GM23338 (cell line): Measurements from ENCODE around the gene FOXP1. TPM values are rescaled to one million over a fixed set of nuclear protein-coding genes. Genes with fewer than 3 reads are reported as not detected.

Experiments used
- ATAC-seq: fragments of 200-7000 bp; cut with Tn5 transposase; 3 replicates; pipeline ENCODE4 v1.9.1; 2020
- DNase-seq: peaks from one replicate; pipeline ENCODE4 v3.0.0-alpha.2; 2015; ENCODE audit warnings: low spot score
- H2AFZ ChIP-seq: fragments of 200-600 bp; sonication (generic); 2 replicates; pipeline ENCODE4 v1.8.0; 2016; ENCODE audit warnings: antibody characterized with exemption, mild to moderate bottlenecking, moderate library complexity
- H3F3A ChIP-seq: fragments of 200-600 bp; sonication (generic); replicated peaks from 2 replicates; pipeline ENCODE4 v1.8.0; 2017; ENCODE audit warnings: antibody characterized with exemption, mixed run types, low read depth
- H3K27ac ChIP-seq: fragments of 200-600 bp; sonication (generic); 2 replicates; pipeline ENCODE4 v1.6.1; 2016; ENCODE audit warnings: low read depth
- H3K27me3 ChIP-seq: fragments of 200-600 bp; sonication (generic); 2 replicates; pipeline ENCODE4 v1.8.0; 2016; ENCODE audit warnings: mild to moderate bottlenecking, mixed run types, moderate library complexity; ENCODE audit not compliant: insufficient read depth
- H3K36me3 ChIP-seq: fragments of 200-600 bp; sonication (generic); 2 replicates; pipeline ENCODE4 v1.8.0; 2016; ENCODE audit warnings: mild to moderate bottlenecking; ENCODE audit not compliant: insufficient read depth
- H3K4me1 ChIP-seq: fragments of 200-600 bp; sonication (generic); 2 replicates; pipeline ENCODE4 v1.8.0; 2016; ENCODE audit warnings: mild to moderate bottlenecking, moderate library complexity; ENCODE audit not compliant: insufficient read depth
- H3K4me2 ChIP-seq: fragments of 200-600 bp; sonication (generic); 2 replicates; pipeline ENCODE4 v1.7.1; 2017; ENCODE audit warnings: mixed run types
- H3K4me3 ChIP-seq: fragments of 200-600 bp; sonication (generic); 2 replicates; pipeline ENCODE4 v1.6.1; 2016; ENCODE audit warnings: mixed run types
- H3K79me2 ChIP-seq: fragments of 200-600 bp; sonication (generic); replicated peaks from 2 replicates; pipeline ENCODE4 v1.8.0; 2017; ENCODE audit warnings: mild to moderate bottlenecking; ENCODE audit not compliant: insufficient read depth
- H3K9me2 ChIP-seq: fragments of 200-600 bp; sonication (generic); 2 replicates; pipeline ENCODE4 v1.8.0; 2017; ENCODE audit not compliant: insufficient read depth
- H4K20me1 ChIP-seq: fragments of 200-600 bp; sonication (generic); replicated peaks from 2 replicates; pipeline ENCODE4 v1.8.0; 2017; ENCODE audit warnings: mild to moderate bottlenecking; ENCODE audit not compliant: insufficient read depth
- H3K27ac Mint-ChIP-seq: 2 replicates; pipeline ENCODE4 v1.8.0; 2020; ENCODE audit warnings: inconsistent platforms, mild to moderate bottlenecking, moderate library complexity, mixed read lengths
- H3K27me3 Mint-ChIP-seq: 3 replicates; pipeline ENCODE4 v1.8.0; 2022; ENCODE audit warnings: low read depth, mild to moderate bottlenecking, moderate library complexity, mixed read lengths, inconsistent platforms; ENCODE audit not compliant: insufficient read depth, poor library complexity
- H3K36me3 Mint-ChIP-seq: 3 replicates; pipeline ENCODE4 v1.8.0; 2021; ENCODE audit warnings: low read depth, mild to moderate bottlenecking, inconsistent platforms, moderate library complexity, mixed read lengths
- H3K4me1 Mint-ChIP-seq: 3 replicates; pipeline ENCODE4 v1.8.0; 2020; ENCODE audit warnings: mild to moderate bottlenecking, inconsistent platforms, mixed read lengths
- H3K4me3 Mint-ChIP-seq: 3 replicates; pipeline ENCODE4 v1.8.0; 2021; ENCODE audit warnings: moderate library complexity, mild to moderate bottlenecking, inconsistent platforms, mixed read lengths
- H3K9me3 Mint-ChIP-seq: 3 replicates; pipeline ENCODE4 v1.8.0; 2020; ENCODE audit warnings: moderate library complexity, mild to moderate bottlenecking, inconsistent platforms, mixed read lengths
- ETS1 ChIP-seq: IDR thresholded peaks from 2 replicates; pipeline ENCODE4 v1.6.1; 2016; ENCODE audit warnings: antibody characterized with exemption
- EZH2phosphoT487 ChIP-seq: fragments of 200-600 bp; sonication (generic); IDR thresholded peaks from one replicate; pipeline ENCODE4 v1.8.1; 2018; ENCODE audit warnings: antibody characterized with exemption; ENCODE audit not compliant: unreplicated experiment
- JUNB ChIP-seq: IDR thresholded peaks from one replicate; pipeline ENCODE4 v1.6.1; 2016; ENCODE audit warnings: antibody characterized with exemption; ENCODE audit not compliant: unreplicated experiment
- POLR2AphosphoS5 ChIP-seq: IDR thresholded peaks from 2 replicates; pipeline ENCODE4 v1.6.1; 2016; ENCODE audit warnings: antibody characterized with exemption, low read depth
- ZNF462 ChIP-seq: fragments of 250-450 bp; sonication (Bioruptor Pico); IDR thresholded peaks from 2 replicates; pipeline ENCODE4 v1.5.0; 2020; ENCODE audit warnings: mild to moderate bottlenecking, moderate library complexity
- polyA plus RNA-seq: library from polyadenylated mRNA; unstranded; fragments of >200 nt; fragmentation: Nextera tagmentation; extraction: Ambion mirVana; gene quantifications from 2 replicates; pipeline ENCODE4 v1.2.1, GENCODE V29; 2016
- total RNA-seq: library from RNA; depleted of rRNA; stranded (reverse); fragments of >200 nt; shearing (Covaris generic); gene quantifications from 2 replicates; pipeline ENCODE4 v1.2.3, GENCODE V29; 2014
- TF ChIP-seq, protein P1 (sequence below), 2 experiments: fragments of 200-600 bp in 1 of 2; sonication (generic) in 1 of 2; conservative IDR thresholded peaks; 2 replicates each; pipeline versions ENCODE4 v1.5.1 to v1.6.1; 2016 to 2017; ENCODE audit warnings: antibody characterized with exemption in 2 of 2, low read depth in 2 of 2, mild to moderate bottlenecking in 2 of 2, moderate library complexity in 1 of 2

The FOXP1 gene
- total and polyA plus RNA-seq, 2 experiments from 2014 or later, result 32.9 to 35.5 TPM

GRCh38 chr3:71370467-71370866 lies 213.1 kb downstream of the FOXP1 start (continued):
- TF ChIP-seq POLR2AphosphoS5 (no peak), ZNF462 (CRISPR knock-in tag) (no peak), ETS1 (no peak)

GRCh38 chr3:71369701-71370391 lies 213.7 kb downstream of the FOXP1 start:
- no peak overlapping the region for H2AFZ ChIP-seq
- H3K27ac Mint-ChIP-seq, result no peak overlapping the region
- H3K4me3 Mint-ChIP-seq, result no peak overlapping the region
- H3K36me3 ChIP-seq, result no peaks in the 10 kb centered on the region
- H3K27me3 ChIP-seq, result no peaks in the 10 kb centered on the region
- ATAC-seq (no peak), DNase-seq (no peak)
- no peaks in the 10 kb centered on the region for H3K9me3 Mint-ChIP-seq
- no peaks in the 10 kb centered on the region for H3K36me3 Mint-ChIP-seq
- peaks cover 6% of the 10 kb centered on the region; the same call in 1 of the 2 replicates for H3K4me1 ChIP-seq
- H3K79me2 ChIP-seq, result no peaks in the 10 kb centered on the region
- peaks cover 28% of the 10 kb centered on the region for H3K4me1 Mint-ChIP-seq
- no peak overlapping the region for H3K4me3 ChIP-seq
- H3K4me2 ChIP-seq, result no peak overlapping the region
- H3K27me3 Mint-ChIP-seq, result peaks cover 4% of the 10 kb centered on the region
- H3K27ac ChIP-seq, result no peak overlapping the region
- H3K9me2 ChIP-seq, result no peaks in the 10 kb centered on the region
- H4K20me1 ChIP-seq, result no peaks in the 10 kb centered on the region
- no peaks in the 10 kb centered on the region for H3F3A ChIP-seq
- TF ChIP-seq, protein P1, sequence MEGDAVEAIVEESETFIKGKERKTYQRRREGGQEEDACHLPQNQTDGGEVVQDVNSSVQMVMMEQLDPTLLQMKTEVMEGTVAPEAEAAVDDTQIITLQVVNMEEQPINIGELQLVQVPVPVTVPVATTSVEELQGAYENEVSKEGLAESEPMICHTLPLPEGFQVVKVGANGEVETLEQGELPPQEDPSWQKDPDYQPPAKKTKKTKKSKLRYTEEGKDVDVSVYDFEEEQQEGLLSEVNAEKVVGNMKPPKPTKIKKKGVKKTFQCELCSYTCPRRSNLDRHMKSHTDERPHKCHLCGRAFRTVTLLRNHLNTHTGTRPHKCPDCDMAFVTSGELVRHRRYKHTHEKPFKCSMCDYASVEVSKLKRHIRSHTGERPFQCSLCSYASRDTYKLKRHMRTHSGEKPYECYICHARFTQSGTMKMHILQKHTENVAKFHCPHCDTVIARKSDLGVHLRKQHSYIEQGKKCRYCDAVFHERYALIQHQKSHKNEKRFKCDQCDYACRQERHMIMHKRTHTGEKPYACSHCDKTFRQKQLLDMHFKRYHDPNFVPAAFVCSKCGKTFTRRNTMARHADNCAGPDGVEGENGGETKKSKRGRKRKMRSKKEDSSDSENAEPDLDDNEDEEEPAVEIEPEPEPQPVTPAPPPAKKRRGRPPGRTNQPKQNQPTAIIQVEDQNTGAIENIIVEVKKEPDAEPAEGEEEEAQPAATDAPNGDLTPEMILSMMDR (conservative IDR thresholded peaks at IDR 0.05; ENCODE audit: low read depth in 2 of 2), result no peak
- TF ChIP-seq POLR2AphosphoS5 (no peak), JUNB (no peak), EZH2phosphoT487 (no peak)
